HG03064 (cell line): ENCODE results near the gene THADA.
A peak's percentile ranks its signal among the peaks of the same experiment; 100 is the strongest.
"Not testable (repeated sequence)": the region's sequence is repeated elsewhere in the genome, so short reads cannot be mapped to it uniquely, and the experiment has no call there.

Experiments used
- ATAC-seq: cut with Tn5 transposase; IDR thresholded peaks from one replicate; pipeline ENCODE4 v1.9.1; 2021; ENCODE audit warnings: low read depth; ENCODE audit not compliant: unreplicated experiment

Gene THADA

GRCh38 chr2:43314299-43314927 lies 281.4 kb downstream of the THADA start:
- no peak for ATAC-seq

- no peak for ATAC-seq
Measured at GRCh38 chr2:43313642-43314017, 282.2 kb downstream of the THADA start.

- ATAC-seq, result no peak
Measured at GRCh38 chr2:43312755-43313641, 282.8 kb downstream of the THADA start.

GRCh38 chr2:43311276-43311675 lies 284.6 kb downstream of the THADA start:
- ATAC-seq, result no peak

- no peak for ATAC-seq
Measured at GRCh38 chr2:43309935-43310334, 285.9 kb downstream of the THADA start.

GRCh38 chr2:43307973-43308372 lies 287.9 kb downstream of the THADA start:
- no peak for ATAC-seq

- ATAC-seq, result no peak
Measured at GRCh38 chr2:43307046-43307445, 288.8 kb downstream of the THADA start.

GRCh38 chr2:43306197-43306596 lies 289.6 kb downstream of the THADA start:
- no peak for ATAC-seq

- no peak for ATAC-seq
Measured at GRCh38 chr2:43305517-43305916, 290.3 kb downstream of the THADA start.

- no peak for ATAC-seq
Measured at GRCh38 chr2:43305012-43305411, 290.8 kb downstream of the THADA start.

- no peak for ATAC-seq
Measured at GRCh38 chr2:43303889-43304288, 291.9 kb downstream of the THADA start.

- no peak for ATAC-seq
Measured at GRCh38 chr2:43302961-43303494, 292.8 kb downstream of the THADA start.

GRCh38 chr2:43302182-43302960 lies 293.5 kb downstream of the THADA start:
- no peak for ATAC-seq

GRCh38 chr2:43300781-43301583 lies 294.9 kb downstream of the THADA start:
- ATAC-seq, result no peak

GRCh38 chr2:43300222-43300621 lies 295.6 kb downstream of the THADA start:
- ATAC-seq, result no peak

- no peak for ATAC-seq
Measured at GRCh38 chr2:43298500-43298899, 297.3 kb downstream of the THADA start.

- ATAC-seq, result not testable (repeated sequence)
Measured at GRCh38 chr2:43297740-43298139, 298.1 kb downstream of the THADA start.

- ATAC-seq, result no peak
Measured at GRCh38 chr2:43294973-43295603, 300.8 kb downstream of the THADA start.

- ATAC-seq, result peak; percentile 98
Measured at GRCh38 chr2:43293744-43294695, 301.8 kb downstream of the THADA start.
